GM19193 (cell line): ENCODE measurements around the gene PPIL3.

Experiments
- POLR2A ChIP-seq: IDR thresholded peaks from 4 replicates; pipeline ENCODE4 v1.6.1; 2011; ENCODE audit not compliant: insufficient read depth, insufficient read length; ENCODE audit errors: extremely low read depth

PPIL3 gene

GRCh38 chr2:200888704-200889625 is at the start of gene PPIL3, which contains the start of gene NIF3L1:
Gene PPIL3 (minus strand): TSS chr2:200889077. CDS start chr2:200887615, 1,462 bp downstream.
Gene NIF3L1 (plus strand): TSS chr2:200889371. CDS start chr2:200891944, 2,573 bp downstream.
- TF ChIP-seq POLR2A = peak; percentile 80

- TF ChIP-seq POLR2A = no peak
These were observed 42.2 kb upstream of the PPIL3 start for GRCh38 chr2:200930947-200931626.

GRCh38 chr2:200929334-200930249 is 40.7 kb upstream of the PPIL3 start:
- no peak for TF ChIP-seq POLR2A

DNA sequence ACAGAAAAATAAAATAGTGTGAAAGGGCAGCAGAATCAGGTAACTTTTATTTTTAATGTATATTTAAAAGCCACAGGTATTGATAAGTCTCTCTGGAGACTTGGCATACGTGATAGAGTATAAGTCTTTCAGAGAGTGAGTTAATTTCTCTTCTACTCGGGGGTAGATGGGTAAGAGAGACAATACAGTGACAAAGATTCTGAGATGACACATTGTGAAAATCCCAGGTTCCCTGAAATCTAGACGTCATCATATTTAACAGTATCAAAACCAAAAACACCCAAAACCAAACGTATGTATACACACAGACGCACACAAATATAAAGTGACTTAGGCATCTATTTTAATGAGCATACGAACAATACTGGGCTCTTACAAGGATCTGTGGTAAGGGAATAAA is 33.6 kb upstream of the PPIL3 start:
- no peak for TF ChIP-seq POLR2A

DNA sequence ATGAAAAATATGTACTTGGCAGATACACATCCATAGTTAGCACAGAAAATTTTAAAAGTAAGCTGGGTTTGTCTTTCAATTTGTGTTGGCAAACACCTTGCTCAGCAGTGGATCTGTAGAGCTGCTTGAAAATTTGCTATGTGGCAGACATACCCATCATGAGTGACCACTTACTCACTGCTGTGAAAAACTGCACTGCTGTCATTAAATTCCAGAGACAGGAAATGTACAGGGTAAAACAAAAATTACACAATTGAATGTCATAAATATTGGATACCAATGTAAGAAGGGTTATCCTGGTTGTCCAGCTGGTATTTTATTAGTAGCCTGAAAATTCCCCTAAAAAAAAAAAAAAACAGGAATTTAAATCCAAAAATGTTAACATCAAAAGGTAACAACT is 24.8 kb upstream of the PPIL3 start:
- no peak for TF ChIP-seq POLR2A

GRCh38 chr2:200909958-200910357 is 21.1 kb upstream of the PPIL3 start:
- TF ChIP-seq POLR2A = no peak

- TF ChIP-seq POLR2A = no peak
These were observed 16.9 kb upstream of the PPIL3 start for GRCh38 chr2:200905618-200906296.

GRCh38 chr2:200901459-200902072 is 12.7 kb upstream of the PPIL3 start:
- no peak for TF ChIP-seq POLR2A

GRCh38 chr2:200899482-200899881 is 10.6 kb upstream of the PPIL3 start:
- no peak for TF ChIP-seq POLR2A

GRCh38 chr2:200878289-200878880 is 10.5 kb downstream of the PPIL3 start:
- no peak for TF ChIP-seq POLR2A

DNA sequence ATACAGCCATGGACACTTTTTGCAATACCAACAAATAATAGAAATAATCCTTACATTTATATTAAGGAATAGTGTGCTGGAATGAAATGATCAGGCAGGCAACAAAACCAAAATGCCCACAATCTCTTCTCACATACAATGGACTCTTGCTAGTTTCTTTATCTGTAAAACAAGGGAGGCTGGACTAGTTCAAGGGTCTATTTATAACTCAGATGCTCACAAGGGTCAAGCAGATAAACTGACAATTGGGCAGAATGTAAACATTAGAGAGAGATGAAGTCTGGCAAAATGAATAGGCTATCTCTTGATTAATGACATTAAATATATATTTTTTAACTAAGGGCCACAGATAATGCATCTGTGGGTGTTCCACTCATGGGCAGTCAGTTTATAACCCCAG is 11.4 kb downstream of the PPIL3 start:
- TF ChIP-seq POLR2A = no peak

DNA sequence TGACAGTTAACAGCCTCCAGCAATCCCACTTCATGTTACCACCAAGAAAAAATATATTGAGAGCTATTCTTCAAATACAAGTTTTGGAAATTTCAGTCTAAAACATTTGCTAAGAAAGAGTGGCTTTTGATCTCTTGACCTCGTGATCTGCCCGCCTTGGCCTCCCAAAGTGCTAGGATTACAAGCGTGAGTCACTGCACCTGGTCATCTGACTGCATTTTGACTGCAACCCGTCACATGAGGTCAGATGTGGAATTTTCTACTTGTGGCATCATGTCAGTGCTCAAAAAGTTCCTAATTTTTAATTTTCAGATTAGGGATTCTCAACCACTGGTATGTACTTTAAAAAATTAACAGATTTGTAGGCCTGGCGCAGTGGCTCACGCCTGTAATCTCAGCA is 15.3 kb downstream of the PPIL3 start:
- TF ChIP-seq POLR2A = no peak

DNA sequence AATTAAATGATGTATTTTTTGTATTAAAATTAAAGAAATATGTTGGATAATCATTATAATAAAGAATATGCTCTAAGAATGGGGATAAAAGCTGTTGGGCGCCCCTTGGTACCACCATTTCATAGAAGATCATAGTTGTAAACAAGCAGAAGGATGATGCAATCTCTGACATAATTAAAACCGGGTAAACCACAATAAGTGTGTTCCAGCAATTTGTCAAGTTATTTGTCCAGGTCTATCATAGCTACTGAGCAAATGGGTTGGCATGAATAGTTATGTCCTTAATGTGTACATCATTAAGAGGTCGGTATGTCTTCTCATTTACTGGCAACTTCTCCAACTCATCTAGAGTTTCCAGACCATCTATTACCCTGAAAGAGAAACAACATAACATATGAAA is 17.7 kb downstream of the PPIL3 start:
- no peak for TF ChIP-seq POLR2A

- no peak for TF ChIP-seq POLR2A
These were observed 19.9 kb downstream of the PPIL3 start for GRCh38 chr2:200869014-200869413.
